ENCODE results near the gene ADCY6. TPM values are rescaled to one million over a fixed set of nuclear protein-coding genes. Genes with fewer than 3 reads are reported as not detected.

Gene ADCY6
- total and polyA plus RNA-seq, 2 donors (not counting 1 experiment from before 2014, with no cell fraction given): 0.03 TPM; not detected in 1

DNA sequence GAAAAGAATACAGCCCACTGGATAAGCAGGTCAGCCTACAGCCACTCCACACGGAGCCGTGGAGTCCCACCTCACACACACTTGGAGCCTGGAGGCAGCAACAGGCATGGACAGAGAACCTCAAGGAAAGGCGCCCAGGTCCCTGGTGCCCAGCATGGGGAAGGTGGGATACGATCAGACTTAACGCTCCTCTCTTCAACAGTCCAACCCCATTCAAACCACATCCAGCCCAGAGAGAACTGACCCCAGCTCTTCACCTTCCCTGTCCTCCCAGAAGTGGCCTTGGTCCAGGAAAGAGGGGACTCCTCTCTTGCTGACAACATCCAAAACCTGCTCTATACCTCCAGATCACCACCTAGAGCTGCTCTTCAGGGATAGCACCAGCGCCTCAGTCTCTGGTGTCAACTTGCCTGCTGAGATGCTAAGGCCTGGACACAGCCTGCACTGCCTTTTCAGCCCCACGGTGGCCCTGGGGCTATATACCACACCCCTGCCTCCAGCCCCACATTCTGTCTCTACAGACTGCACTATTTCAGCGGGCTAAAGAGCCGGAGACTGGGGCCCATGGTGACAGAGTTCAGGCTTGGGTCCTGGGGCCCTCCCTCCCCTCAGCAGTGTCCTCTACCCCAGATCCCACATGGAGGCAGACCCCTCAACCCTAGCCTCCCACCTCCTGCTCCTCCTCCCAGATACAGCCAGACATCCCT lies 7.0 kb downstream of the ADCY6 start:
- no peaks in the 10 kb centered on the region for H3K79me2 ChIP-seq (ENCODE audit: control insufficient read depth, insufficient read depth, low read length)
- H3K9ac ChIP-seq (ENCODE audit: low read length): no peak overlapping the region
- H3K4me2 ChIP-seq (replicated peaks; ENCODE audit: low read depth, low read length, poor library complexity, severe bottlenecking): no peak overlapping the region
- H3K4me1 ChIP-seq (ENCODE audit: control insufficient read depth in 2 of 2, insufficient read depth in 2 of 2, low read length in 2 of 2): no peaks in the 10 kb centered on the region
- TF ChIP-seq EZH2 (IDR thresholded peaks at IDR 0.05; ENCODE audit: borderline replicate concordance, insufficient read depth, low read depth, low read length, poor library complexity, severe bottlenecking): no peak
- TF ChIP-seq, protein P1, sequence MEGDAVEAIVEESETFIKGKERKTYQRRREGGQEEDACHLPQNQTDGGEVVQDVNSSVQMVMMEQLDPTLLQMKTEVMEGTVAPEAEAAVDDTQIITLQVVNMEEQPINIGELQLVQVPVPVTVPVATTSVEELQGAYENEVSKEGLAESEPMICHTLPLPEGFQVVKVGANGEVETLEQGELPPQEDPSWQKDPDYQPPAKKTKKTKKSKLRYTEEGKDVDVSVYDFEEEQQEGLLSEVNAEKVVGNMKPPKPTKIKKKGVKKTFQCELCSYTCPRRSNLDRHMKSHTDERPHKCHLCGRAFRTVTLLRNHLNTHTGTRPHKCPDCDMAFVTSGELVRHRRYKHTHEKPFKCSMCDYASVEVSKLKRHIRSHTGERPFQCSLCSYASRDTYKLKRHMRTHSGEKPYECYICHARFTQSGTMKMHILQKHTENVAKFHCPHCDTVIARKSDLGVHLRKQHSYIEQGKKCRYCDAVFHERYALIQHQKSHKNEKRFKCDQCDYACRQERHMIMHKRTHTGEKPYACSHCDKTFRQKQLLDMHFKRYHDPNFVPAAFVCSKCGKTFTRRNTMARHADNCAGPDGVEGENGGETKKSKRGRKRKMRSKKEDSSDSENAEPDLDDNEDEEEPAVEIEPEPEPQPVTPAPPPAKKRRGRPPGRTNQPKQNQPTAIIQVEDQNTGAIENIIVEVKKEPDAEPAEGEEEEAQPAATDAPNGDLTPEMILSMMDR (IDR thresholded peaks at IDR 0.05): no peak
- Mint-ChIP-seq H3K27me3 (peaks cover 31% of the 10 kb centered on the region), H3K4me3 (no peak overlapping the region), H3K4me1 (no peaks in the 10 kb centered on the region), H3K9me3 (ENCODE audit: insufficient read depth) (no peaks in the 10 kb centered on the region), H3K27ac (no peak overlapping the region)
- intact Hi-C loops (cut with micrococcal nuclease): no loop called here
- H4K20me1 ChIP-seq (ENCODE audit: control insufficient read depth, insufficient read depth, low read length, poor library complexity, severe bottlenecking): no peaks in the 10 kb centered on the region
- H3K9me3 ChIP-seq (ENCODE audit: control extremely low read depth in 1 of 3, control insufficient read depth in 2 of 3, insufficient read depth in 1 of 3, low read length in 2 of 3): no peaks in the 10 kb centered on the region
- H2AFZ ChIP-seq (ENCODE audit: insufficient read depth, low read depth, low read length, poor library complexity, severe bottlenecking): no peak overlapping the region
- no peaks in the 10 kb centered on the region for H3K36me3 ChIP-seq (replicated peaks in 1 of 2; ENCODE audit: control extremely low read depth in 1 of 2, control insufficient read depth in 1 of 2, extremely low read depth in 1 of 2, insufficient read depth in 2 of 2, low read length in 1 of 2)
- no peak overlapping the region for H3K4me3 ChIP-seq (ENCODE audit: control extremely low read depth in 1 of 5, extremely low read depth in 1 of 5, insufficient read depth in 1 of 5, low read depth in 2 of 5, low read length in 4 of 5)
- POLR2A ChIA-PET: no interaction called here
- ATAC-seq (ENCODE audit: low read depth) (no peak), DNase-seq (no peak)
- H3K27ac ChIP-seq (ENCODE audit: low read length in 2 of 2): no peak overlapping the region
- CTCF ChIA-PET: interaction anchor here (0.6 to 1.3 kb wide), 2 partner anchors 13 to 29 kb away, joined by 3 read pairs; no protein-coding TSS in a partner anchor
- peaks cover 0 to 3% (median 0%) of the 10 kb centered on the region in 4 experiments for H3K27me3 ChIP-seq (replicated peaks in 1 of 4; ENCODE audit: control extremely low read depth in 1 of 4, control insufficient read depth in 3 of 4, insufficient read depth in 4 of 4, low read length in 3 of 4)
- WGBS (ENCODE audit: insufficient coverage): 92% methylated on average over 9 of the region's 9 CpGs

DNA sequence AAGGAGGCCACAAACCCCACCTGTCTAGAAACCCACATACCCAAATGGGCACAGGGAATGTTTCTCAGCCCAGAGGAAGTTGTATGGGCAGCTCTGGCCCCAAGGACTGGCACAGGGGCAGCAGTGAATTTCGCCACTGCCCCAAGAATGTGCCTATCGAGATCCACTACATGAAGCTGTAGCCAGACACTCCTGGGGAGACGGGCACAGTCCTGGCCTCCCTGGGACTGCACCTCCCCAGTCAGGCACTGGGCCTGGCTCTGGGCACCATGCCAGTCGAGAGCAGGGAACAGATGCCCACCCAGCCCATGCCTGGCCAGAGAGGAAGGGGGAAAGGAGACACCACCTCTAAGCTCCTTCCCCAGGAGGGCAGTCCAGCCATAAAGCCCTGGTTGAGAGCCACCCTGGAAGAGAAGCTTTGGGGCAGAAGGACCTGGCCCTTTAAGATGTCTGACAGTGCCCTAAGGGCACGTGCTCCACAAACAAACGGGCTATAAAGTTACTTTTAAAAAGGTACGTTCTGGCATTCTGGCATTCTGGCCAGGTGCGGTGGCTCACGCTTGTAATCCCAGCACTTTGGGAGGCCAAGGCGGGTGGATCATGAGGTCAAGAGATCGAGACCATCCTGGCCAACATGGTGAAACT lies 8.4 kb downstream of the ADCY6 start:
- H3K27me3 Mint-ChIP-seq: peaks cover 20% of the 10 kb centered on the region
- H3K27me3 ChIP-seq (replicated peaks in 1 of 4; ENCODE audit: control extremely low read depth in 1 of 4, control insufficient read depth in 3 of 4, insufficient read depth in 4 of 4, low read length in 3 of 4): peaks cover 0 to 3% (median 0%) of the 10 kb centered on the region in 4 experiments
- no peaks in the 10 kb centered on the region for H3K4me1 ChIP-seq (ENCODE audit: control insufficient read depth in 2 of 2, insufficient read depth in 2 of 2, low read length in 2 of 2)
- H3K4me3 Mint-ChIP-seq: no peak overlapping the region
- H3K4me2 ChIP-seq (replicated peaks; ENCODE audit: low read depth, low read length, poor library complexity, severe bottlenecking): no peak overlapping the region
- ChIA-PET CTCF (interaction anchor here (0.8 to 1.4 kb wide), 4 partner anchors 10 to 730 kb away, joined by 3 to 5 read pairs (median 3); no protein-coding TSS in a partner anchor), POLR2A (no interaction called here)
- TF ChIP-seq, protein P1 (IDR thresholded peaks at IDR 0.05): no peak
- TF ChIP-seq EZH2 (IDR thresholded peaks at IDR 0.05; ENCODE audit: borderline replicate concordance, insufficient read depth, low read depth, low read length, poor library complexity, severe bottlenecking): no peak
- intact Hi-C loops (cut with micrococcal nuclease): no loop called here
- no peak overlapping the region for H3K27ac Mint-ChIP-seq
- H3K4me1 Mint-ChIP-seq: no peaks in the 10 kb centered on the region
- no peak overlapping the region for H3K4me3 ChIP-seq (ENCODE audit: control extremely low read depth in 1 of 5, extremely low read depth in 1 of 5, insufficient read depth in 1 of 5, low read depth in 2 of 5, low read length in 4 of 5)
- no peaks in the 10 kb centered on the region for H3K36me3 ChIP-seq (replicated peaks in 1 of 2; ENCODE audit: control extremely low read depth in 1 of 2, control insufficient read depth in 1 of 2, extremely low read depth in 1 of 2, insufficient read depth in 2 of 2, low read length in 1 of 2)
- no peaks in the 10 kb centered on the region for H3K9me3 Mint-ChIP-seq (ENCODE audit: insufficient read depth)
- no peak overlapping the region for H3K27ac ChIP-seq (ENCODE audit: low read length in 2 of 2)
- H3K79me2 ChIP-seq (ENCODE audit: control insufficient read depth, insufficient read depth, low read length): no peaks in the 10 kb centered on the region
- H4K20me1 ChIP-seq (ENCODE audit: control insufficient read depth, insufficient read depth, low read length, poor library complexity, severe bottlenecking): no peaks in the 10 kb centered on the region
- WGBS (ENCODE audit: insufficient coverage): 78% methylated on average over 11 of the region's 11 CpGs
- ATAC-seq (ENCODE audit: low read depth): no peak
- H3K9ac ChIP-seq (ENCODE audit: low read length): no peak overlapping the region
- H2AFZ ChIP-seq (ENCODE audit: insufficient read depth, low read depth, low read length, poor library complexity, severe bottlenecking): no peak overlapping the region
- no peak for DNase-seq
- H3K9me3 ChIP-seq (ENCODE audit: control extremely low read depth in 1 of 3, control insufficient read depth in 2 of 3, insufficient read depth in 1 of 3, low read length in 2 of 3): no peaks in the 10 kb centered on the region
